T-cell (primary cell): ENCODE results near the gene LHFPL3. TPM values are rescaled to one million over a fixed set of nuclear protein-coding genes. Genes with fewer than 3 reads are reported as not detected.

ENCODE experiments used
- ATAC-seq, 4 experiments: fragments of 200-7000 bp in 3 of 4; fragments of 150-1000 bp in 1 of 4; cut with Tn5 transposase; replicated peaks in 1 of 4; 1 replicate in 3 of 4; 2 replicates in 1 of 4; pipeline ENCODE4 v1.10.0; 2021; ENCODE audit warnings: moderate library complexity in 3 of 4, mild to moderate bottlenecking in 2 of 4, moderate number of reproducible peaks in 1 of 4
- CTCF ChIA-PET, 2 donors: fragments of 300-600 bp; sonication (Branson Sonifier 250); formaldehyde crosslinking; loops; one replicate each; lab custom pipeline; 2022; ENCODE audit warnings: antibody characterized with exemption in 2 of 2; lab: Charles Lee
- POLR2A ChIA-PET, 2 donors: fragments of 300-600 bp; sonication (Branson Sonifier 250); formaldehyde crosslinking; loops; one replicate each; lab custom pipeline; 2022; ENCODE audit warnings: antibody characterized with exemption in 2 of 2; lab: Charles Lee
- DNase-seq, 35 experiments: peaks; one replicate each; pipeline versions ENCODE4 v3.0.0 to v3.0.0-alpha.2; 2013 to 2023
- H3K27ac ChIP-seq: one replicate; pipeline ENCODE4 v1.5.1; 2013; ENCODE audit warnings: low read length
- H3K27me3 ChIP-seq, 2 experiments: replicated peaks in 1 of 2; 1 replicate in 1 of 2; 2 replicates in 1 of 2; pipeline versions ENCODE4 v1.6.1 to v1.7.0; 2013; ENCODE audit warnings: low read length in 1 of 2, mixed read lengths in 1 of 2; ENCODE audit not compliant: control insufficient read depth in 2 of 2, insufficient read depth in 2 of 2; ENCODE audit errors: extremely low read depth in 1 of 2
- H3K36me3 ChIP-seq, 2 donors: 1 replicate in 1 of 2; 2 replicates in 1 of 2; pipeline versions ENCODE4 v1.6.1 to v1.7.0; 2013; ENCODE audit warnings: low read length in 1 of 2; ENCODE audit not compliant: control insufficient read depth in 2 of 2, insufficient read depth in 1 of 2; ENCODE audit errors: extremely low read depth in 1 of 2
- H3K4me1 ChIP-seq, 2 experiments: 1 replicate in 1 of 2; 2 replicates in 1 of 2; pipeline versions ENCODE4 v1.6.1 to v1.7.0; 2013; ENCODE audit warnings: low read length in 2 of 2, mixed read lengths in 1 of 2; ENCODE audit not compliant: insufficient read depth in 2 of 2, control insufficient read depth in 1 of 2; ENCODE audit errors: extremely low read depth in 1 of 2
- H3K4me3 ChIP-seq, 2 donors: 1 replicate in 1 of 2; 2 replicates in 1 of 2; pipeline versions ENCODE4 v1.5.1 to v1.7.0; 2013; ENCODE audit warnings: mild to moderate bottlenecking in 2 of 2, low read length in 1 of 2, moderate library complexity in 1 of 2; ENCODE audit not compliant: control insufficient read depth in 1 of 2; ENCODE audit errors: extremely low read depth in 1 of 2
- H3K9me3 ChIP-seq: 2 replicates; pipeline ENCODE4 v1.7.0; 2013
- H3K27ac Mint-ChIP-seq, 2 donors: one replicate each; pipeline ENCODE4 v1.8.0; 2020 to 2021; ENCODE audit warnings: mild to moderate bottlenecking in 2 of 2, mixed read lengths in 2 of 2
- H3K27me3 Mint-ChIP-seq, 2 donors: one replicate each; pipeline ENCODE4 v1.8.0; 2021 to 2022; ENCODE audit warnings: mixed read lengths in 2 of 2
- H3K36me3 Mint-ChIP-seq: one replicate; pipeline ENCODE4 v1.8.0; 2021; ENCODE audit warnings: mixed read lengths
- H3K4me1 Mint-ChIP-seq, 3 donors: one replicate each; pipeline ENCODE4 v1.8.0; 2020 to 2022; ENCODE audit warnings: mixed read lengths in 3 of 3, mild to moderate bottlenecking in 1 of 3
- H3K4me3 Mint-ChIP-seq, 3 donors: one replicate each; pipeline ENCODE4 v1.8.0; 2020 to 2022; ENCODE audit warnings: mild to moderate bottlenecking in 3 of 3, mixed read lengths in 3 of 3, moderate library complexity in 3 of 3
- H3K9me3 Mint-ChIP-seq, 3 donors: one replicate each; pipeline ENCODE4 v1.8.0; 2020 to 2022; ENCODE audit warnings: mixed read lengths in 3 of 3
- WGBS: methylation state at CpG from one replicate; pipeline ENCODE4 v1.1.5; 2013; ENCODE audit warnings: missing lambda C conversion rate; ENCODE audit not compliant: insufficient coverage; 5-methylcytosine and 5-hydroxymethylcytosine counted together
- total RNA-seq, 35 experiments: library from RNA in 6 of 35; stranded (reverse) in 6 of 35; fragments of 120-200 nt in 1 of 35; gene quantifications; one replicate each; pipeline versions ENCODE4 v1.2.1 to v1.2.4 and lab custom pipeline; 2013 to 2026

The LHFPL3 gene
- total RNA-seq, 5 donors from 2014 or later (not counting 1 experiment from before 2014, with no cell fraction given): not detected

DNA sequence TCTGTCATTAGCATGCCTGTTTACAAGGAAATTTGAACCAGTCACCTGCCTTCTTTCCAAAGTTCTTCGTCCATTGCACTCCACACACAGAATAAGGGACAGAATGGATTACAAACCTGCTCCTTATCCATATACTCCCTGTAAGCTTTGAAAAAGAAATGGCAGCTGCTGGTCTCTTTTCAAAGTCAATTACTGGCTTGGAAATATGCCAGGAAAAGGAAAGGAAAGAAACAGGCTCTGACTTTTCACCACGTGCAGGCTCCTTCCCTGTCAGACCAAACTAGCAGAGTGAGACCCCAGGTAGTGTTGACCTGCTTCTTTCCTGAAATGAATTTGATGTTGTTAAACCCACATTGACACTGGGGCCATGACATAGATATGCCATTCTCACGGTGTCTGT lies 84.5 kb downstream of the LHFPL3 start:
- Histone ChIP-seq H3K4me3 (no peak overlapping the region), H3K9me3 (no peaks in the 10 kb centered on the region), H3K27me3 (peaks cover 3 to 4% of the 10 kb centered on the region in 2 experiments), H3K27ac (no peak overlapping the region), H3K36me3 (no peaks in the 10 kb centered on the region), H3K4me1 (no peaks in the 10 kb centered on the region)
- Mint-ChIP-seq H3K27ac (no peak overlapping the region), H3K36me3 (no peaks in the 10 kb centered on the region), H3K27me3 (peaks cover 0 to 4% of the 10 kb centered on the region in 2 donors), H3K9me3 (peaks cover 0 to 6% (median 3%) of the 10 kb centered on the region in 3 donors), H3K4me1 (no peaks in the 10 kb centered on the region), H3K4me3 (no peak overlapping the region)
- ChIA-PET CTCF (no interaction called here), POLR2A (no interaction called here)
- DNase-seq (no peak), ATAC-seq (no peak)
- WGBS: 43% methylated on average over 1 of the region's 3 CpGs

DNA sequence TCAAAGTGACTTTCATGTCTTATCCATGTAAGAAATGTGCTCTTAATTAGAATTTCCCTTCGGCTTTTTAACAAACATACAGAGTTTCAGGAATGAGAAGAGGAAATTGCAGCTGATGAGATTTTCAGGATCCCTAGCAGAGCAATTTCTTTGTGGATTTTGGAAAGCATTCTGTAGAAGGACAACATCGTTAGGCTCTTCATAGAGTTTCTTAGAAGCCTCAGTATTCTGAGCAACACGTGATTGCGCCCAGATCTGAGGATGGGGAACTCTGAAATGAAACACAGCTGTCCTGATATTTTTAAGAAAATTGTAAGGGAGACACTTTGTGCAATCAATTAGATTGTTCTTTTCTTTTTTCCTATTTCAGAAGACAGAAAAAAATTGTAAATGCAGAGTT lies 85.8 kb downstream of the LHFPL3 start:
- no peak overlapping the region for H3K4me3 ChIP-seq
- Mint-ChIP-seq H3K36me3 (no peaks in the 10 kb centered on the region), H3K9me3 (no peaks in the 10 kb centered on the region), H3K4me3 (no peak overlapping the region), H3K27ac (no peak overlapping the region), H3K27me3 (no peaks in the 10 kb centered on the region), H3K4me1 (no peaks in the 10 kb centered on the region)
- DNase-seq: no peak
- no CpG with 5 or more reads among the region's 4 CpGs for WGBS
- ChIA-PET CTCF (interaction anchor here in 1 of 2 donors (0.6 kb wide), 1 partner anchor 28 kb away, joined by 9 read pairs; no protein-coding TSS in a partner anchor), POLR2A (no interaction called here)
- H3K9me3 ChIP-seq: no peaks in the 10 kb centered on the region
- no peak for ATAC-seq
- H3K27me3 ChIP-seq: peaks cover 3 to 4% of the 10 kb centered on the region in 2 experiments
- H3K36me3 ChIP-seq: no peaks in the 10 kb centered on the region
- H3K27ac ChIP-seq: no peak overlapping the region
- no peaks in the 10 kb centered on the region for H3K4me1 ChIP-seq

DNA sequence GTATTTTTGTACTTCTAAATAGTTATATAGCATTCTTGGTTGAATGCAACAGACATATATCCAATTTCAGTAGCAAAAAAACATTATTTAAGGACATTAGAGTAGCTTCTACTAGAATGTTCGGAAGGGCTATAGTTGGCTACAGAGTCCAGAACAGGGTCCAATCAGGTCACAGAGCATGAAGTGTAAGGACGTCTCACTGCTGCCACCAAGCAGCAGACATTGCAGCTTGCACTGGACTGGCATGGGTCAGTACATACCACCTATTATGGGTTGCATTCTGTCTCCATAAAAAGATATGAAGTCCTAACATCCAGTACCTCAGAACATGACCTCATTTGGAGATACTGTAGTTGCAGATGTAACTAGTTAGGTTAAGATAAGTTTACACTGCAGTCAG lies 87.3 kb downstream of the LHFPL3 start:
- Histone ChIP-seq H3K4me1 (no peaks in the 10 kb centered on the region), H3K27me3 (peaks cover 2 to 3% of the 10 kb centered on the region in 2 experiments), H3K9me3 (no peaks in the 10 kb centered on the region), H3K4me3 (no peak overlapping the region), H3K27ac (no peak overlapping the region), H3K36me3 (no peaks in the 10 kb centered on the region)
- Mint-ChIP-seq H3K4me3 (no peak overlapping the region), H3K27me3 (no peaks in the 10 kb centered on the region), H3K36me3 (no peaks in the 10 kb centered on the region), H3K9me3 (no peaks in the 10 kb centered on the region), H3K4me1 (no peaks in the 10 kb centered on the region), H3K27ac (no peak overlapping the region)
- POLR2A ChIA-PET: no interaction called here
- CTCF ChIA-PET: no interaction called here
- DNase-seq (no peak), ATAC-seq (no peak)
- WGBS: 83% methylated on average over 1 of the region's 2 CpGs

DNA sequence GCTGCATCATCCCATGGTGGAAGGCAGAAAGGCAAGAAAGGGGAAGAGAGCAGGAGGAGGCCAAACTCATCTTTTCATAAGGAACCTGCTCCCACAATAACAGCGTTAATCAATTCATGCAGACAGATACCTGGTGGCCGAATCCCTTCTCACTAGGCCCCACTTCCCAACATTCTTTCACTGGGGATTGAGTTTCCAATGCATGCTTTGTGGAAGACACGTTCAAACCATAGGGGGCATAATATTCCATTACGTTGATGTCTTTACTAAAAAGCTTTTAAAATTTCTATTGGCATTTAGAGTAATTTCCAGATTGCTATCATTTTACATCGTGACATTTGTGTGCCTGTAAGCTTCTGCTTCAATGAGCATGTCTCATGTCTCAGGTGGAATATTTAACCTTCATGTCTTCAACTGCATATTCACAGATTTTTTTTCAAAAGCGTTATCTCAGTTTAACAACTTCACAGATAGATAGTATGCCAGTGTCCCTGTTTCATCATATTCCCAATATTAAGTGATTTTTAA lies 88.5 kb downstream of the LHFPL3 start:
- DNase-seq: no peak
- no peaks in the 10 kb centered on the region for H3K36me3 Mint-ChIP-seq
- CTCF ChIA-PET: no interaction called here
- Histone ChIP-seq H3K27ac (no peak overlapping the region), H3K36me3 (no peaks in the 10 kb centered on the region), H3K4me1 (no peaks in the 10 kb centered on the region), H3K27me3 (peaks cover 2 to 3% of the 10 kb centered on the region in 2 experiments), H3K9me3 (no peaks in the 10 kb centered on the region), H3K4me3 (no peak overlapping the region)
- no peak overlapping the region for H3K27ac Mint-ChIP-seq
- H3K4me3 Mint-ChIP-seq: no peak overlapping the region
- no peak for ATAC-seq
- no peaks in the 10 kb centered on the region for H3K4me1 Mint-ChIP-seq
- POLR2A ChIA-PET: no interaction called here
- 67% methylated on average over 2 of the region's 6 CpGs for whole genome bisulfite sequencing
- H3K27me3 Mint-ChIP-seq: no peaks in the 10 kb centered on the region
- no peaks in the 10 kb centered on the region for H3K9me3 Mint-ChIP-seq

DNA sequence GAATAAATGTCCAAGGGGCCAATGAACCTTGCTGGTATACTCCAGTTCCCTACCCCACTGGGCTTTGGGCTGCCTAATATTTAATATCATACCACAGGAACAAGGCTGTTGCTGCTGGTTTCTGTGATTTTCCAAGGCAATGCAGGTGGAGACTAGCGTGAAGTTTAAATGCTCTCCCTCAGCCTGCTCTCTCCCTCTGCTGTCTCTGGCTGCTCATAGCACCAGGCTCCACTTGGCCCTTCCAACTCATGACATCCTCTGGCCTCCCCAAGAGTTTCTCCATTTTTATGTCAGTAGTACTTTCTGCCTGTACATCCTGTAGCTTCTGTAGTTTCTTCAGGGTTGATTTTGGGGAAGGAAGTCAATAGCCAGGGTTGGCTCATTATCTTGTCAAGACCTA lies 103.5 kb downstream of the LHFPL3 start:
- CTCF ChIA-PET: no interaction called here
- no peaks in the 10 kb centered on the region for H3K36me3 Mint-ChIP-seq
- DNase-seq: no peak
- Histone ChIP-seq H3K36me3 (no peaks in the 10 kb centered on the region), H3K4me1 (no peaks in the 10 kb centered on the region), H3K27me3 (no peaks in the 10 kb centered on the region), H3K27ac (no peak overlapping the region), H3K4me3 (no peak overlapping the region), H3K9me3 (no peaks in the 10 kb centered on the region)
- ATAC-seq: no peak
- POLR2A ChIA-PET: no interaction called here
- no peak overlapping the region for H3K4me3 Mint-ChIP-seq
- no peaks in the 10 kb centered on the region for H3K4me1 Mint-ChIP-seq
- 100% methylated on average over 1 of the region's 1 CpG for WGBS
- H3K27ac Mint-ChIP-seq: no peak overlapping the region
- H3K27me3 Mint-ChIP-seq: peaks cover 5 to 15% of the 10 kb centered on the region in 2 donors
- H3K9me3 Mint-ChIP-seq: peaks cover 0 to 7% (median 0%) of the 10 kb centered on the region in 3 donors

DNA sequence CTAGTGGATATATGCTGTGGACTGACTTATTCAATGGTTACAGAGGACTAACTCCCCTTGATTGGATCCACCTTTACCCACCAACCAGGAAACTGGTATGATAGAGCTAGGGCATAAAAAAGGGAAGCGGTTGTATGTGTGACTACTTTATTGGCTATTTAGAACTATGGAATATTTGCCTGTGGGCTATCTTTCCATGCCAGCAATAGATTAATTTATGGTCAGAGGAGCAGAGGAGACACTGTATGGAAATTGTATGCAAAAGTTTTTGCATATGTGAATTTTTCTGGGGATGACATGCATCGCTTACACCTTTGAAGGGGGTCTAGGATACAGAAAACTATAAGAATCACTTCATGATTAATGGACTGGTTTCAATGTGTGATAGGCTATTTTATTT lies 105.7 kb downstream of the LHFPL3 start:
- Histone ChIP-seq H3K27ac (no peak overlapping the region), H3K36me3 (no peaks in the 10 kb centered on the region), H3K4me1 (no peaks in the 10 kb centered on the region), H3K4me3 (no peak overlapping the region), H3K9me3 (no peaks in the 10 kb centered on the region), H3K27me3 (no peaks in the 10 kb centered on the region)
- H3K4me1 Mint-ChIP-seq: no peaks in the 10 kb centered on the region
- no peak for DNase-seq
- H3K4me3 Mint-ChIP-seq: no peak overlapping the region
- ChIA-PET CTCF (no interaction called here), POLR2A (no interaction called here)
- peaks cover 5 to 15% of the 10 kb centered on the region in 2 donors for H3K27me3 Mint-ChIP-seq
- H3K9me3 Mint-ChIP-seq: peaks cover 0 to 7% (median 1%) of the 10 kb centered on the region in 3 donors
- no peak for ATAC-seq
- no peaks in the 10 kb centered on the region for H3K36me3 Mint-ChIP-seq
- no CpG with 5 or more reads among the region's 2 CpGs for WGBS
- no peak overlapping the region for H3K27ac Mint-ChIP-seq
